GM20431 (cell line): ENCODE measurements around the gene HINT1.
"Not testable (repeated sequence)": the region's sequence is repeated elsewhere in the genome, so short reads cannot be mapped to it uniquely, and the experiment has no call there.

ENCODE experiments used
- in situ Hi-C: fragments of 300-500 bp; cut with MseI, MboI; formaldehyde crosslinking; loops from one replicate; pipeline ENCODE4 v1.15.0; 2020; ENCODE audit warnings: low sequenced_read_pairs; ENCODE audit not compliant: unreplicated experiment

HINT1 gene

DNA sequence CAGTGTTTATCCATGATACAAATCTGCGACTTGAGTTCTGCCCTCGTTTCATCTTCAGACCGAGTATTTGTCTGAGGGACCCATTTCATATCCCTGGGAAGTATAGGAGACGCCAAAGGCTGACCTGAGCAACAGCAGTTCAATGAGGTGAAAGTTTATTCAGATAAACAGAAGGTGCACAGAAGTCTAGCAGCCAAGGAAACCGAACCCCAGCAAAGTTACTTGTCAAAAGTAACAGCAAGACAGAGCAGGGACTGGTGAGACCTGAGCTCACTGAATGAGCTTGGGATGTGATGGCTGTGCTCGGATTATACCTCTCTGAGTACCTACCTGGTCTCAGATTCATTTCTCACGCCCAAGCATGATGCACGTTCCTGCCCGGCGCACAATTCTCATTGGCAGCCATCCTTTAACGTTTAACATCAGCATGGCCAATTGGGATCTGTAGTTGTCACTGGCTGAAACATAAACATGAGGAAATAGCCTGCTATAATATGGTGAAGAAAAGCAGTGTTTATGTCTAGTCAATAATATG lies 6.3 kb upstream of the HINT1 start:
- in situ Hi-C loops: loop anchor here (25.0 kb wide), 1 partner anchor 241 kb away; no protein-coding TSS in a partner anchor

DNA sequence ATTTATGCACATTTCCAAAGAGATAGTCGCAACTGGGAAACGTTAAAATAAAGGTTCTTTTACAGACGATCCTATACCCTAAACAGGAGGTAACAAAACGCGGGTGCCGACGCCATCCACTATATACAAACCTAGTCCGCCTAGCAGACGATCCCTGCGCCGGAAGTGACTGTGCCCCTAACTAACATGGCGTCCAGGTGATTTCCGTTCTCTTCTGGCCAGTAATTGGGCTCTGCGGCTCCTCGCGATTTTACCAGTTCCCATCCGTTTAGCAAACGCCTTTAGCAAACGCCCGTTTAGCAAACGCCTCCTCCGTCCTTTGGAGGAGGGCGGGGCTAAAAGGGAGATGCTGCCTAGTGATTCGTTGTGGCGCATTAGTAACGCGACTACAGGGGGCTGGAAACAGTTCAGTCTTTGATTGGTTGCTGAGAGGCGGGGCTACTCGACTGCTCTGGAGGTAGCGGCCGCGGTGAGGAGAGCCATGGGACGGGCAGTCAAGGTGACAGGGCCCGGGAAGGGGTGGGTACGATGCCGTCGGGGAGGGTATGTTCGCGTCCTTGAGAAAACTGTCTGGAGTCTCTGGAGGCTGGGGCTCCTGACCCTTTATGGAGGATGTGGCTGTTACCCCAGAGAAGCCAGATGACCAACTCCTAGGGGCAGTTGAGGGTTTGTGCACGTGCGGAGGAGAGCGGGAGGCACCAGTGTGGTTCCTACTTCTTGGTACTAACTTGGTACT lies 5.7 kb upstream of the HINT1 start, which contains the start of gene LYRM7:
TSS of gene LYRM7 (plus strand) at position 405 of the 736 bp plus-strand sequence. CDS start at position 482, 77 bp downstream.
- in situ Hi-C loops: loop anchor here (25.0 kb wide), 1 partner anchor 242 kb away; no protein-coding TSS in a partner anchor

DNA sequence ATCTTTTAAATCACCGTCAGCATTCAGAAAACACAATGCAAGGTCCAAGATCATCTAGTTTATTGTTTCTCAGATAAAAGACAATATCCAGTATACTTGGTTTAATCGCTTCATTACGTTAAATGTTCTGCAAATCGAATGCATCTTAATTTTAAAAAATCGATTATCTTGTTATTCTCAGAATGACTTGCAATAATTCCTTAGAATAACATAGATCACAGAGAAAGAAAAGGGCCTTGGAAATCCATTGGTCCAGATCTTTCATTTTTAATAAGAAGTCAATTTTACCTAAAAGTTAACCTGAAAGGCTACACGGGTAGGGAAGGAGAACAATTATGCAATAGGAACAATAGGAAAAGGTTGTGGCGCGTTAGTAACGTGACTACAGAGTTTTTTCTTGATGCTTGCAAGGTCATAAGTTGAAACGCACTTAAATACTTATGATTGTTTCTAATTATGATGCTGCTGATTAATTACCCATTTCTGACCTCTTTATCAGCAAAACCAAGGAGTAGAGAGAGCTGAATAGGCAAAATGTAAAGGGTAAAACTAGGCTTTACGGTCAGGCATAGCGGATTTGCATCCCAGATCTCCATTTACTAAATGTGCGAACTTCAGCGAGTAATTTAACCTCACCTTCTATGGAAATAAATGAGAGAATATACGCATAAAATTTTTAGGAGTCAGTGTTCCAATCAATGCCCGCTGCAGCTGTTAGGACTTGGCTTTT lies 4.9 kb upstream of the HINT1 start:
- in situ Hi-C loops: loop anchor here (25.0 kb wide), 1 partner anchor 242 kb away; no protein-coding TSS in a partner anchor

DNA sequence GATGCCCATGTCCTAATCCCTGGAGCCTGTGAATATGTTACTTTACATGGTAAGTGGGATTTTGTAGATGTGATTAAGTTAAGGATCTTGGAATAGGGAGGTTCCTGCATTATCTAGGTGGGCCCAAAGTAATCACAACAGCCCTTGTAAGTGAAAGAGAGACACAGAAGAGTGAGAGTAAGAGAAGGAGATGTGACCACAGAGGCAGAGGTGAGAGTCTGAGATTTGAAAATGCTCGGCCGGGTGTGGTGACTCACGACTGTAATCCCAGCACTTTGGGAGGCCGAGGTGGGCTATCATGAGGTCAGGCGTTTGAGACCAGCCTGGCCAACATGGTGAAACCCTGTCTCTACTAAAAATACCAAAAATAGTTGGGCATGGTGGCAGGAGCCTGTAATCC lies 2.6 kb upstream of the HINT1 start:
- in situ Hi-C loops: loop anchor here (25.0 kb wide), 1 partner anchor 245 kb away; no protein-coding TSS in a partner anchor

DNA sequence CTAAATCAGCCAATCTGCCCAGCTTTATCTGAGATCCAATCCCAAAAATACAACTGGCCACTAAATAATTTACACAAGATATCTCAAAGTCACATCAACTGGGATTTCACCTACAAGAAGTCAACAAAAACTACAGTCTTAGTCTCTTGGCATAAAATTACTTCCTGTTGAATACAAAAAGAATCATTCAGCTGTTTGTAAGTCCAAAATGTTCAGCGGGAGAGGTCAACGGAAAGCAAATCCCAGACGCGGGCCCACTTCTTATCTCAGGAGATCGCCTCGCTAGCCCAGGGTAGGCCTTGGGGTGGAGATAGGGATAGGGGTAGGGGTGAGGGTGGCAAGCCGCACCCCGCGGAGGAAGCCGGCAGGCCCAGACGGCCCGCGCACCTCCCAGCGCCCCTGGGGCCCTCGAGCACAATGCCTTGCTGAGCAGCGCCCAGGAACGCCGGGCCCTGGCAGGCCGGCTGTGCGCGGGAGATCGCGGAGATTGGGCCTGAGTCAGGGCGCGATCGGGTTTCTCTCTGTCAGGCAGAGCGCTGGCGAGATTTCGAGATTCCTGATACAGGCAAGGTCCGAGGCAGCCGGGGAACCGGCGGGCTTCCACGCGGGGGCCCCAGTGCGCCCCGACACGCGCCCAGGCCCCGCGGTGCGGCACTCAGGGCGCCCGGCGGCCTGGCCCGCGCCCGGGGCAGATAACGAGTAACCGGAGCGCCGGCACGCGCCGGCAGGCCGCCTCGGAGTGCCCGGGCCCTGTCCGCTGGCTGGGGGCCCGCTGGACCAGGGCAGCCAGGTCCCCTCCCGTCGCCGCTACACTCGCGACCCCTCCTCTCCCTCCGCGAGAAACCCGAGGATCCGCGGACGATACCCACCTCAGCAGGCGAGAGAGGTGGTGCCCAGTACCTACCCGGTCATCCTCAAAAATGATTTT lies 601 bp downstream of the HINT1 start:
- in situ Hi-C loops: loop anchor here (25.0 kb wide), 1 partner anchor 248 kb away; no protein-coding TSS in a partner anchor

DNA sequence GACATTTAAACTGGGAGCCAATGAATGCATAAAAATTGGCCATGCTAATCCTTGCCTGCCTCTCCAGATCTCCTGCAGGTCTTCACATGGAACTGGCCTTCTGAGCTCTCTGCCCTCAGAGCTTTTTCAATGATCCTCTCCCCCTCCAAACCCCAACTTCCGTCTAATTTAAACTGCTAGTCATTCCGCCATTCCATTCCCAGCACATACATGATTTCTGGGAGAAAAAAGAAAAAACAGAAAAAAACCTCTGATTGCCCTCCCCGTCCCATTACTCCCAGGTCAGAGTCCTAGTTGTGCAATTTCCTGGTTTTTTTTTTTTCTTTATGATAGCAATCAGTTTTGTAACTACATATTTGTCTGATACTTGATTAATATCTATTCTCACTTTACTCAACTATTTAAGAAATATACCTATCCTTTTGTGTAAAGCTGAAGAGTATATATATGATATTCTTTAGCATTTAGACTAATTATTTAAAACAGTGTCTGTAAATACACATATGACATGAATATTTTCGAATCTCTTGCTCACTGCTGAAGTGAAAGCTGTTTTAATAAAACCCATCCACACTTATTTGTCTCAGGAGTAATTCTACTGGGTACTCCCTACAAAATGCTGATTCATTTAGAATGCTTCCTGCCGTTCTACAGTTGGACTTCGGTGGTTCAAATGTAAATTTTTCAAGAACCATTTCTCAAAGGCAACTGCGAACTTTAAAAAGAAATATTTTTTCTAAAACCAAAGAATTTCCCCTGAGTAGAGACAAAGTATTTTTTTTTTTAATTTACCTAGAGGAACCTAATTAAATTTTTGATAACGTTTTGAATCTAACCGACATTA lies 1.6 kb downstream of the HINT1 start:
- in situ Hi-C loops: loop anchor here (25.0 kb wide), 1 partner anchor 249 kb away; no protein-coding TSS in a partner anchor

DNA sequence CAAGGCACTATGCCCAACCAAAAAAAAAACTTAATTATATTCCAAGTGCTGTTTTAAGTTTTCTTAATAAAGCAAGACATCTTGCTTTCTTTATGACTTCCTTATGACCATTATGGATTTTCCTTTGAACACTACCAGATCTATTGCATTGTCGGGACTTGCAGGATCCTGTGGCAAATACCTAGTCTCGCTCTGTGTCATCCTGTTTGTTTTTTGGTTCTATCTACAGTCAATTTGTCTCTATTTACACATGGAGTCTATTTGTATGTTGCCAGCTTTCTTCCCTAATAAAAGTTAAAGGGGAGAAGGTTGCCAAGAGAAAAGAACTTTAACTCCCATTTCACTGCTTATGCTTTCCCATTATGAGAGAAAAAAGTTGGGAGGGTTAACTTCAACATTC lies 4.9 kb downstream of the HINT1 start:
- in situ Hi-C loops: loop anchor here (25.0 kb wide), 1 partner anchor 252 kb away; no protein-coding TSS in a partner anchor

DNA sequence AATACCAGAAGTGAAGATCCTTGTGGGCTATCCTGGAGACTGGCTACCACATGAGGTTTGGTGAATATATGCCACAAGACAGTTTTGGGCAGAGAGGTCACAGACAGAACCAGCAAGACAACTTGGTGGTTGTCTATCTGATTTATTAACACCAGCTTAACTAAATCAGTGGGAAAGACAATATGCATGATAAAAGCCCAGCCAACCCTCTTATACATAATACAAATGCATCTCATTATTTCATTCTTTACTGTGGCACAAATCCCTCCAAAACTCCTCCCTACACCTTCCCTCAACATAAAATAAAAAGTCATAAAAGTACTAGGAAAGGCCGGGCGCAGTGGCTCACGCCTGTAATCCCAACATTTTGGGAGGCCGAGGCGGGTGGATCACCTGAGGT lies 8.1 kb downstream of the HINT1 start:
- in situ Hi-C loops: loop anchor here (25.0 kb wide), 1 partner anchor 255 kb away; no protein-coding TSS in a partner anchor

DNA sequence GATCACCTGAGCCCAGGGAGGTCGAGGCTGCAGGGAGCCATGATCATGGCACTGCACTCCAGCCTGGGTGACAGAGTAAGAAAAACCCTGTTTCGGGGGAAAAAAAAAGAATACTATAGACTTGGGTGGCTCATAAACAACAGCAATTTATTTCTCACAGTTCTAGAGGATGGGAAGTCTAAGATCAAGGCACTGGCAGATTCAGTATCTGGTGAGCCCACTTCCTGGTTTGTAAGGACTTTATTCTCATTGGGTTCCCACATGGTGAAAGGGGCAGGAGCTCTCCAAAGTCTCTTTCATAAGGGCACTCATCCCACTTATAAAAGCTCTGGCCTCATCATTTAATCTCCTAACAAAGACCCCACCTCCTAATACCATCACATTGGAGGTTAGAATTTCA lies 8.7 kb downstream of the HINT1 start:
- in situ Hi-C loops: loop anchor here (25.0 kb wide), 1 partner anchor 256 kb away; no protein-coding TSS in a partner anchor

DNA sequence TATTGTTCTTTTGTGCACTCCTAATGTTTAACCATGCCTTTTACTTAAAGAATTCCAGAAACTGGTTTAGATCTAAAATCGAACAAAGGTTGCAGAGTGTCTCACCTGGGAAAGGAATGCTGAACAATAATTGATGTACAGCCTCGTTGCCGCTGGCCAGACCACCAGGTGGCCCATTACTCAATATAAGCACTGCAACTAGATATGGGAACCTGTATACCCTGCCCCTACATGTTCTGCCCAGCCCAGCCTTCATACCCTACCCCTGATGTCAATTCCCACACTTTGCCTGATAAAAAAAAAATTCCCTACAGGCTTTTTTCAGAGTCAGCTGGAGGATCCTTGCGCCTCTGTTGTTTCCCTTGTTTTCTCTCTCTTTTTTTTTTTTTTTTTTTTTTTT lies 13.8 kb downstream of the HINT1 start:
- in situ Hi-C loops: loop anchor here (25.0 kb wide), 1 partner anchor 261 kb away; no protein-coding TSS in a partner anchor

DNA sequence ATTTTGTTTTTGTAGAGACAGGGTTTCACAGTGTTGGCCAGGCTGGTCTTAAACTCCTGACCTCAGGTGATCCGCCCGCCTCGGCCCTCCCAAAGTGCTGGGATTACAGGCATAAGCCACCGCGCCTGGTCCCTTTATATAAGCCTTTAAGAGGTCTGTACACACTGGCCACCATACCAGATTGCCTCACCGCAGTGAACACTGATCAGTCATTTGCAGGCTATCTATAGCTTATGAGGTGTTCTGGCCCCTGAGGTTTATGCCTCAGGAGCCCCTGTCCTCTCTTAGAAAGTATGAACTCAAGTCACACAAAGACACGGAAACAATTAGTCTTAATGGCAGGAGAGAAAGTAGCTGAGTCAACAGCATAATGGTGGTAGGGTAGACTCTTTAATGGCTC lies 14.6 kb downstream of the HINT1 start:
- in situ Hi-C loops: loop anchor here (25.0 kb wide), 1 partner anchor 262 kb away; no protein-coding TSS in a partner anchor

DNA sequence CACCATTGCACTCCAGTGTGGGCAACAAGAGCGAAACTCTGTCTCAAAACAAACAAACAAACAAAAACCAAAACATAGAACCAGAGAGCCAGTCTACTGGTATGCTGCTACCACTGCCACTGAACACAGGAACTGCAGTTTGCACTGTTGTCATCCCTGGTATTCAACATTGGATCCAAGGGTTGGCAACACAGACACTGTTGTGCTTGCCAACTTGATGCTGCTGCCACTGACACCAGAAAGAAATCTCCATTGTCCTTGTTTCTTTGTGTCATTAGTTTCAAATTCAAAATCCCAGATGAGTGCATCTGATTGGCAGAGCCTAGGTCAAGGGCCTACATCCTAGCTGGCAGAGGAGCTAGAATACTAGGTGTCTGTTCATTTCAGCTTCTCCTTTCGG lies 16.2 kb downstream of the HINT1 start:
- in situ Hi-C loops: no loop called here

DNA sequence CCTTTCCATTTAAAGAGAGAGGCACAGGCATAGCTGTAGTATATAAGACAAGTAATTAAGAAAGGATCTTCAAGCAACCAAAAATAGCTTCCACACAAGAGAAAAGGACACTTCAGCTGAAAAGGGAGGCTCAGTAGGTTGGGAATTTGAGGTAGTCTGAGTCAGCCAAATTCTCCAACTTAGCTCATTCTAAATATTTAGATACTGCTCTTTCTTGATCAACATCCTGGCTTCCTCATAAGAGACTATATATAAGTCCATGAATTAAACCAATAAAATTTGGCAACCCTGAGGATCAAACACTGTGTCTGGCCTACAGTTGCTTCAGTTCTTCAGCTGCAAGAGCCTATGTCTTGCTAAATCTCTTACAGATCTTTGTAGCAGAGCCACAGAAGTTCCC lies 17.8 kb downstream of the HINT1 start:
- in situ Hi-C loops: no loop called here

DNA sequence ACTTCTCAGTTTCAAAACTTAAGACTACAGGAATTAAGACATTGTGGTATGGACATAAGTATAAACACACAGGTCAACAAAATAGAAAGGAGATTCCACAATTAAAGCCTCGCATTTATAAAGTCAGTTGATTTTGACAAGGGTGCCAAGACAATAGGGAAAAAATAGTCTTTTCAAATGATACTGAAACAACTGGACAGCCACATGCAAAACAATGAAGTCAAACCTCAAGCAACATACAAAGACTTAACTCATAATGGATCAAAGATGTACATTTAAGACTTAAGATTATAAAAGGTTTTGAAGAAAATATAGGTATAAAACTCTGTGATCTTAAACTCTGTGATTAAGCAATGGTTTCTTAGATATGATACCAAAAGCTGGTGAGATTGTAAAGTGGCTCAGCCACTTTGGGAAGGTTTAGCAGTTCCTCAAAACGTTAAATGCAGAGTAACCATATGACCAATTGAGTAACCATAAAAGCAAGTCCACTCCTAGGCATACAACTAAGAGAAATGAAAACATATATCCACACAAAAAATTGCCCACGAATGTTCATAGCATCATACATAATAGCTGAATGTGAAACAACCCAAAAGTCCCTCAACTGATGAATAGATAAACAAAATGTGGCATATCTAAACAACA lies 22.0 kb downstream of the HINT1 start:
- in situ Hi-C loops: no loop called here

DNA sequence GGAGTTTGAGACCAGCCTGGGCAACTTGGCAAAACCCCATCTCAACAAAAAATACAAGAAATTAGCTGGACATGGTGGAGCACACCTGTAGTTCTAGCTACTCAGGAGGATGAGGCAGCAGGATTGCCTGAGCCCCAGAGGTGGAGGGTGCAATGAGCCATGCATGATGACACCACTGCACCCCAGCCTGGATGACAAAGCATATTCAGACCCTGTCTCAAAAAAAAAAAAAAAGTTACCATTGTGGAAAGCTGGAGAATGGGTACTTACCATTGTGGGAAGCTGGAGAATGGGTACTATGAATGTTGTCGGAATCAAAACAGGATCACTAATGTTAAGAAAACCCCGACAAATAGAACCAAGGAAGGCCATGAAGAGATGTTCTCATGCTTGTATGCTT lies 25.7 kb downstream of the HINT1 start:
- in situ Hi-C loops: no loop called here

DNA sequence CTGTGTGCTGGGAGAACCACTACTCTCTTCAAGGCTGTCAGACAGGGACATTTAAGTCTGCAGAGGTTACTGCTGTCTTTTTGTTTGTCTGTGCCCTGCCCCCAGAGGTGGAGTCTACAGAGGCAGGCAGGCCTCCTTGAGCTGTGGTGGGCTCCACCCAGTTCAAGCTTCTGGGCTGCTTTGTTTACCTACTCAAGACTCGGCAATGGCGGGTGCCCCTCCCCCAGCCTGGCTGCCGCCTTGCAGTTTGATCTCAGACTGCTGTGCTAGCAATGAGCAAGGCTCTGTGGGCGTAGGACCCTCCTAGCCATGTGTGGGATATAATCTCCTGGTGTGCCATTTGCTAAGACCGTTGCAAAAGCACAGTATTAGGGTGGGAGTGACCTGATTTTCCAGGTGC lies 26.6 kb downstream of the HINT1 start:
- in situ Hi-C loops: not testable (repeated sequence)

DNA sequence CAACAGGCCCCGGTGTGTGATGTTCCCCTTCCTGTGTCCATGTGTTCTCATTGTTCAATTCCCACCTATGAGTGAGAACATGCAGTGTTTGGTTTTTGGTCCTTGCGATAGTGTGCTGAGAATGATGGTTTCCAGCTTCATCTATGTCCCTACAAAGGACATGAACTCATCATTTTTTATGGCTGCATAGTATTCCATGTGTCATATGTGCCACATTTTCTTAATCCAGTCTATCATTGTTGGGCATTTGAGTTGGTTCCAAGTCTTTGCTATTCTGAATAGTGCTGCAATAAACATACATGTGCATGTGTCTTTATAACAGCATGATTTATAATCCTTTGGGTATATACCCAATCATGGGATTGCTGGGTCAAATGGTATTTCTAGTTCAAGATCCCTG lies 32.0 kb downstream of the HINT1 start:
- in situ Hi-C loops: not testable (repeated sequence)

DNA sequence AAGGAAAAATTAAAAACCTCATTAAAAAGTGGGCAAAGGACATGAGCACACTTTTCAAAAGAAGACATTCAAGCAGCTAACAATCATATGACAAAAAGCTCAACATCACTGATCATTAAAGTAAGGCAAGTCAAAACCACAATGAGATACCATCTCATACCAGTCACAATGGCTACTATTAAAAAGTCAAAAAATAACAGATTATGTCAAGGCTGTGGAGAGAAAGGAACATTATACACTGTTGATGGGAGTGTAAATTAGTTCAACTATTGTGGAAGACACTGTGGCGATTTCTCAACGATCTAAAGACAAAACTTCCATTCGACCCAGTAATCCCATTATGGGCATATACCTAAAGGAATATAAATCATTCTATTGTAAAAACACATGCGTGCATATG lies 35.8 kb downstream of the HINT1 start:
- in situ Hi-C loops: no loop called here
